ENCODE measurements around the gene DCAKD. TPM values are rescaled to one million over a fixed set of nuclear protein-coding genes. Genes with fewer than 3 reads are reported as not detected.

Gene DCAKD
- total RNA-seq, 1 donor from 2014 or later: 31.4 TPM

DNA sequence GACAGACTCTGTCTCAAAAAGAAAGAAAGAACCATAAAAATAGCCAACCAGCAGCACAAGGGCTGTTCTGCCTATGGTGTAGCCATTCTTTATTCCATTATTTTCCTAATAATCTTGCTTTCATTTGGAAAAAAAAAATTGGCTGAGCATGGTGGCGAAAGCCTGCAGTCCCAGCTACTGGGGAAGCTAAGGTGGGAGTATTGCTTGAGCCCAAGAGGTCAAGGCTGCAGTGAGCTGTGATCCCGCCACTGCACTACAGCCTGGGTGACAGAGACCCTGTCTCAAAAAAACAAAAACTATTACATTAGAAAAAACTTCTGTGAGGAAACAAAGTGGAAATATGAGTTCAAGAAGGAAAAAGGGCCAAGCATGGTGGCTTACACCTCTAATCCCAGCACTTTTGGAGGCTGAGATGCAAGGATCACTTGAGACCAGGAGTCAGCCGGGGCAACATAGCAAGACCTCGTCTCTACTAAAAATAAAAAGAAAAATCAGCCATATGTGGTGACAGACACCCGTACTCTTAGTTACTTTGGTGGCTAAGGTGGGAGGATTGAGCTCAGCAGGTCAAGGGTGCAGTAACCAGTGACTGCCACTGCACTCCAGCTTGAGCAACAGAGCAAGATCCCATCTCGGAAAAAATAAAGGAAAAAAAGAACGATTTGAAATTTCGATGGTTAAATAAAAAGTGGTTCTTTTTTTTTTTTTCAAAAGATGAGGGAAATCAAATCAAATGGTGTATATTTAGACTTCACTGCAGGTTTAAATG, 2.5 kb downstream of the DCAKD start:
- H3K36me3 ChIP-seq: no peaks in the 10 kb centered on the region

DNA sequence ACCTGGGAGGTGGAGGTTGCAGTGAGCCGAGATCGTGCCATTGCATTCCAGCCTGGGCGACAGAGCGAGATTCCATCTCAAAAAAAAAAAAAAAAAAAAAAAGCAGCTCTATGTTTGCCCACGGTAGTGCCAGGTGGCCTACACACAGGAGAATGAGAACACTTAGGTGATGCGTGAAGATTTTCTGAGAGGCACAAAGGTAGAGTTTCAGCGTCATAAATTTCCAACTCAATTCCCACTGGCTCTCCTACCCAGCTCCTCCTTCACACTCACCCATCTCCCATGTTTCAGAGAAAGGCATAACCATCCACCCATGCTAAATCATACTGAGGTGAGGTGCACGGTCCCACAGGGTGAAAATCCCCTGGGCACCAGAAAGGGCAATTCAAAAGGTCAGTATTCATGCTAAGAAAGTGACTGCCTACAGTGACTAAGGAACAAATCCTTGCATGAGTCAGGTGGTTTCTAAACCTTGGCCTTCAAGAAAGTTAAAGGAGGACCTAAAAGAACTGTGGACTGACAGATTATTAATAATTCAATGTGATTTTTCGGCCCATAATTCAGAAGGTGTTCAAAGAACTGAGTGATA, 4.8 kb downstream of the DCAKD start:
- peaks cover 3% of the 10 kb centered on the region for H3K27me3 Mint-ChIP-seq (ENCODE audit: insufficient read depth, low read depth)
- H3K27ac ChIP-seq: peak overlapping the region; percentile 48

More for the DNA sequence above, 2.5 kb downstream of the DCAKD start:
- H3K36me3 Mint-ChIP-seq: peaks cover 7% of the 10 kb centered on the region
- DNase-seq (ENCODE audit: low spot score): no peak
- Histone ChIP-seq H3K4me2 (no peak overlapping the region), H3K79me2 (ENCODE audit: low read depth) (peaks cover 64% of the 10 kb centered on the region), H3F3A (ENCODE audit: low read depth) (peaks cover 36% of the 10 kb centered on the region), H3K27ac (no peak overlapping the region), H3K27me3 (no peaks in the 10 kb centered on the region), H4K20me1 (ENCODE audit: low read depth) (peaks cover 17% of the 10 kb centered on the region), H2AFZ (replicated peaks) (no peak overlapping the region), H3K4me3 (no peak overlapping the region), H3K9me3 (ENCODE audit: low read depth) (no peaks in the 10 kb centered on the region), H3K9ac (no peak overlapping the region), H3K4me1 (peaks cover 14% of the 10 kb centered on the region)
- TF ChIP-seq EZH2 (IDR thresholded peaks at IDR 0.05) (no peak), EZH2phosphoT487 (IDR thresholded peaks at IDR 0.05) (no peak)
- TF ChIP-seq, protein P1, sequence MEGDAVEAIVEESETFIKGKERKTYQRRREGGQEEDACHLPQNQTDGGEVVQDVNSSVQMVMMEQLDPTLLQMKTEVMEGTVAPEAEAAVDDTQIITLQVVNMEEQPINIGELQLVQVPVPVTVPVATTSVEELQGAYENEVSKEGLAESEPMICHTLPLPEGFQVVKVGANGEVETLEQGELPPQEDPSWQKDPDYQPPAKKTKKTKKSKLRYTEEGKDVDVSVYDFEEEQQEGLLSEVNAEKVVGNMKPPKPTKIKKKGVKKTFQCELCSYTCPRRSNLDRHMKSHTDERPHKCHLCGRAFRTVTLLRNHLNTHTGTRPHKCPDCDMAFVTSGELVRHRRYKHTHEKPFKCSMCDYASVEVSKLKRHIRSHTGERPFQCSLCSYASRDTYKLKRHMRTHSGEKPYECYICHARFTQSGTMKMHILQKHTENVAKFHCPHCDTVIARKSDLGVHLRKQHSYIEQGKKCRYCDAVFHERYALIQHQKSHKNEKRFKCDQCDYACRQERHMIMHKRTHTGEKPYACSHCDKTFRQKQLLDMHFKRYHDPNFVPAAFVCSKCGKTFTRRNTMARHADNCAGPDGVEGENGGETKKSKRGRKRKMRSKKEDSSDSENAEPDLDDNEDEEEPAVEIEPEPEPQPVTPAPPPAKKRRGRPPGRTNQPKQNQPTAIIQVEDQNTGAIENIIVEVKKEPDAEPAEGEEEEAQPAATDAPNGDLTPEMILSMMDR (IDR thresholded peaks at IDR 0.05): peak; percentile 24
- H3K4me1 Mint-ChIP-seq: peaks cover 29% of the 10 kb centered on the region
- no peak overlapping the region for H3K27ac Mint-ChIP-seq
- no peaks in the 10 kb centered on the region for H3K9me3 Mint-ChIP-seq
- peak overlapping the region; percentile 64 for H3K4me3 Mint-ChIP-seq
- peaks cover 4% of the 10 kb centered on the region for H3K27me3 Mint-ChIP-seq (ENCODE audit: insufficient read depth, low read depth)

DNA sequence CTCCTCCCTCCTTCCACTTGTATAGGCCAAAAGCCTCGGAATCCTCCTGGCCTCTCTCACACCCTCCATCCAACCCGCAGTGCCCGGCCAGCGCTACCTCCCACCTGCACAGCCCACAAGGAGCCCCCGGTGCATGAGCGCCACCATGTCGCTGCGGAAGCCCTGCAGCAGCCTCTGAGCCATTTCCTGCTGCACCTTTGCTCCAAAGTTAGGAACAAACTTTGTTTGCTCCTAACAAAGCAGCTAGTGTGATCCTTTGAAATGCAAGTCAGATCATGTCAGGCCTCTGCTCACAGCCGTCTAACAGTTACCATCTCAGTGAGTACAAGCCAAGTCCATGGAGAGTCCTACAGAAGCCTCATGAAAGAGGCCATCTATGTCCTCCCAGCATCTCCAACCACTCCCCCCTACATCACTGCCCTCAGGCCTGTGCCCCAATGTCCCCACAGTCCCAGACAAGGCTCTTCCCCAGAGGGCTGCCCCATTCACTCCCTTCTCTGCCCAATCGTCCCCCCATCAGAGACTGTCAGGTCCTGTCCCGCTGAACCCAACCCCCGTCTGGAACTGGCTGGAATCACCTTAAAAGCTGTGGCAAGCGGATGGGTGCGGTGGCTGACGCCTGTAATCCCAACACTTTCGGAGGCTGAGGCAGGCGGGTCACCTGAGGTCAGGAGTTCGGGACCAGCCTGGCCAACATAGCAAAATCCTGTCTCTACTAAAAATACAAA, 7.5 kb downstream of the DCAKD start:
- DNase-seq (ENCODE audit: low spot score): no peak
- no peak overlapping the region for H3K4me2 ChIP-seq
- no peak overlapping the region for H3K4me3 Mint-ChIP-seq

More for the DNA sequence above, 4.8 kb downstream of the DCAKD start:
- Mint-ChIP-seq H3K9me3 (no peaks in the 10 kb centered on the region), H3K4me1 (peaks cover 45% of the 10 kb centered on the region), H3K36me3 (peaks cover 12% of the 10 kb centered on the region), H3K4me3 (peak overlapping the region; percentile 50), H3K27ac (peak overlapping the region; percentile 78)
- Histone ChIP-seq H3K9ac (no peak overlapping the region), H4K20me1 (ENCODE audit: low read depth) (peaks cover 41% of the 10 kb centered on the region), H2AFZ (replicated peaks) (no peak overlapping the region), H3K4me1 (peaks cover 14% of the 10 kb centered on the region), H3K27me3 (no peaks in the 10 kb centered on the region), H3K79me2 (ENCODE audit: low read depth) (peaks cover 75% of the 10 kb centered on the region), H3K4me3 (no peak overlapping the region), H3K4me2 (no peak overlapping the region), H3F3A (ENCODE audit: low read depth) (peaks cover 30% of the 10 kb centered on the region), H3K9me3 (ENCODE audit: low read depth) (no peaks in the 10 kb centered on the region), H3K36me3 (no peaks in the 10 kb centered on the region)
- TF ChIP-seq EZH2 (IDR thresholded peaks at IDR 0.05) (no peak), EZH2phosphoT487 (IDR thresholded peaks at IDR 0.05) (no peak)
- TF ChIP-seq, protein P1 (IDR thresholded peaks at IDR 0.05): no peak
- no peak for DNase-seq (ENCODE audit: low spot score)

More for the DNA sequence above, 7.5 kb downstream of the DCAKD start:
- no peak for TF ChIP-seq EZH2 (IDR thresholded peaks at IDR 0.05)
- TF ChIP-seq EZH2phosphoT487 (IDR thresholded peaks at IDR 0.05): no peak
- TF ChIP-seq, protein P1 (IDR thresholded peaks at IDR 0.05): no peak
- H3K27me3 Mint-ChIP-seq (ENCODE audit: insufficient read depth, low read depth): peaks cover 3% of the 10 kb centered on the region
- peaks cover 68% of the 10 kb centered on the region for H3K79me2 ChIP-seq (ENCODE audit: low read depth)
- no peaks in the 10 kb centered on the region for H3K9me3 Mint-ChIP-seq
- H3K27ac ChIP-seq: no peak overlapping the region
- H3K36me3 ChIP-seq: no peaks in the 10 kb centered on the region
- H3K27ac Mint-ChIP-seq: peak overlapping the region; percentile 87
- H3K9ac ChIP-seq: no peak overlapping the region
- H3K4me3 ChIP-seq: no peak overlapping the region
- peaks cover 12% of the 10 kb centered on the region for H3K36me3 Mint-ChIP-seq
- no peaks in the 10 kb centered on the region for H3K27me3 ChIP-seq
- H4K20me1 ChIP-seq (ENCODE audit: low read depth): peaks cover 67% of the 10 kb centered on the region
- H3F3A ChIP-seq (ENCODE audit: low read depth): peaks cover 24% of the 10 kb centered on the region
- peaks cover 44% of the 10 kb centered on the region for H3K4me1 Mint-ChIP-seq
- peaks cover 13% of the 10 kb centered on the region for H3K4me1 ChIP-seq
- no peak overlapping the region for H2AFZ ChIP-seq (replicated peaks)
- no peaks in the 10 kb centered on the region for H3K9me3 ChIP-seq (ENCODE audit: low read depth)
